Measurements from ENCODE around the gene GRK5. TPM values are rescaled to one million over a fixed set of nuclear protein-coding genes. Genes with fewer than 3 reads are reported as not detected.
"Not testable (repeated sequence)": the region's sequence is repeated elsewhere in the genome, so short reads cannot be mapped to it uniquely, and the experiment has no call there.

The GRK5 gene
- total RNA-seq, 2 donors from 2014 or later: 9.1 to 11.9 TPM

- H3K27ac ChIP-seq (ENCODE audit: low read depth, low read length): no peak overlapping the region
- peaks cover 8% of the 10 kb centered on the region for H3K36me3 Mint-ChIP-seq (ENCODE audit: low read depth)
- TF ChIP-seq CTCF (conservative IDR thresholded peaks at IDR 0.05): no peak
- no peaks in the 10 kb centered on the region for H3K27me3 Mint-ChIP-seq (ENCODE audit: insufficient read depth)
- peaks cover 9% of the 10 kb centered on the region for H3K4me1 Mint-ChIP-seq
- no peaks in the 10 kb centered on the region for H3K4me1 ChIP-seq (ENCODE audit: control insufficient read depth, insufficient read depth, low read length)
- WGBS, 2 experiments (ENCODE audit: insufficient coverage in 1 of 2, insufficient read length in 1 of 2): 96 to 100% methylated on average over 2 to 3 of the region's 3 CpGs
- no peaks in the 10 kb centered on the region for H3K27me3 ChIP-seq (ENCODE audit: control insufficient read depth, insufficient read depth, low read length, poor library complexity, severe bottlenecking)
- H3K27ac Mint-ChIP-seq: no peak overlapping the region
- no peak overlapping the region for H3K4me3 ChIP-seq (ENCODE audit: low read length)
- no peaks in the 10 kb centered on the region for H3K36me3 ChIP-seq (ENCODE audit: control insufficient read depth, insufficient read depth, low read length)
- no peak overlapping the region for H3K9ac ChIP-seq (ENCODE audit: extremely low read depth, low read length, poor library complexity, severe bottlenecking)
- DNase-seq: no peak
- H3K9me3 Mint-ChIP-seq: peaks cover 26% of the 10 kb centered on the region
- no peak overlapping the region for H3K4me3 Mint-ChIP-seq
- peaks cover 12% of the 10 kb centered on the region for H3K9me3 ChIP-seq (ENCODE audit: control insufficient read depth, low read length)
Measured at GRCh38 chr10:119259345-119259744, 52.0 kb downstream of the GRK5 start.

- H3K36me3 ChIP-seq (ENCODE audit: control insufficient read depth, insufficient read depth, low read length); H3K27me3 Mint-ChIP-seq (ENCODE audit: insufficient read depth); H3K4me3 ChIP-seq (ENCODE audit: low read length); H3K36me3 Mint-ChIP-seq (ENCODE audit: low read depth); H3K27ac Mint-ChIP-seq; H3K27me3 ChIP-seq (ENCODE audit: control insufficient read depth, insufficient read depth, low read length, poor library complexity, severe bottlenecking); H3K4me1 ChIP-seq (ENCODE audit: control insufficient read depth, insufficient read depth, low read length); H3K9ac ChIP-seq (ENCODE audit: extremely low read depth, low read length, poor library complexity, severe bottlenecking); H3K4me3 Mint-ChIP-seq; H3K27ac ChIP-seq (ENCODE audit: low read depth, low read length); DNase-seq; H3K4me1 Mint-ChIP-seq: not testable (repeated sequence)
- WGBS, 2 experiments (ENCODE audit: insufficient coverage in 1 of 2, insufficient read length in 1 of 2): 90 to 94% methylated on average over 11 to 23 of the region's 34 CpGs
- peaks cover 26% of the 10 kb centered on the region for H3K9me3 Mint-ChIP-seq
- peaks cover 12% of the 10 kb centered on the region for H3K9me3 ChIP-seq (ENCODE audit: control insufficient read depth, low read length)
Measured at GRCh38 chr10:119261016-119261415, 53.6 kb downstream of the GRK5 start.

- no peak for DNase-seq
- Mint-ChIP-seq H3K4me3 (no peak overlapping the region), H3K9me3 (peaks cover 22% of the 10 kb centered on the region), H3K27me3 (ENCODE audit: insufficient read depth) (no peaks in the 10 kb centered on the region), H3K4me1 (peaks cover 2% of the 10 kb centered on the region), H3K27ac (no peak overlapping the region), H3K36me3 (ENCODE audit: low read depth) (peaks cover 8% of the 10 kb centered on the region)
- no peak for TF ChIP-seq CTCF (conservative IDR thresholded peaks at IDR 0.05)
- Histone ChIP-seq H3K27me3 (ENCODE audit: control insufficient read depth, insufficient read depth, low read length, poor library complexity, severe bottlenecking) (no peaks in the 10 kb centered on the region), H3K4me3 (ENCODE audit: low read length) (no peak overlapping the region), H3K27ac (ENCODE audit: low read depth, low read length) (no peak overlapping the region), H3K4me1 (ENCODE audit: control insufficient read depth, insufficient read depth, low read length) (no peaks in the 10 kb centered on the region), H3K9ac (ENCODE audit: extremely low read depth, low read length, poor library complexity, severe bottlenecking) (no peak overlapping the region), H3K9me3 (ENCODE audit: control insufficient read depth, low read length) (peaks cover 5% of the 10 kb centered on the region), H3K36me3 (ENCODE audit: control insufficient read depth, insufficient read depth, low read length) (no peaks in the 10 kb centered on the region)
- 82 to 86% methylated on average over 1 to 4 of the region's 4 CpGs for WGBS, 2 experiments (ENCODE audit: insufficient coverage in 1 of 2, insufficient read length in 1 of 2)
Measured at GRCh38 chr10:119263951-119264617, 56.7 kb downstream of the GRK5 start.

- H3K36me3 Mint-ChIP-seq (ENCODE audit: low read depth): peaks cover 8% of the 10 kb centered on the region
- no peak overlapping the region for H3K27ac Mint-ChIP-seq
- WGBS, 2 experiments (ENCODE audit: insufficient coverage in 1 of 2, insufficient read length in 1 of 2): 92 to 94% methylated on average over 2 to 6 of the region's 6 CpGs
- peak; percentile 26 for DNase-seq
- Histone ChIP-seq H3K4me1 (ENCODE audit: control insufficient read depth, insufficient read depth, low read length) (peaks cover 2% of the 10 kb centered on the region), H3K9me3 (ENCODE audit: control insufficient read depth, low read length) (peaks cover 5% of the 10 kb centered on the region), H3K9ac (ENCODE audit: extremely low read depth, low read length, poor library complexity, severe bottlenecking) (no peak overlapping the region), H3K27ac (ENCODE audit: low read depth, low read length) (no peak overlapping the region), H3K36me3 (ENCODE audit: control insufficient read depth, insufficient read depth, low read length) (no peaks in the 10 kb centered on the region), H3K27me3 (ENCODE audit: control insufficient read depth, insufficient read depth, low read length, poor library complexity, severe bottlenecking) (no peaks in the 10 kb centered on the region), H3K4me3 (ENCODE audit: low read length) (no peak overlapping the region)
- H3K9me3 Mint-ChIP-seq: peaks cover 20% of the 10 kb centered on the region
- peaks cover 8% of the 10 kb centered on the region for H3K4me1 Mint-ChIP-seq
- no peak overlapping the region for H3K4me3 Mint-ChIP-seq
- TF ChIP-seq CTCF (conservative IDR thresholded peaks at IDR 0.05): no peak
- H3K27me3 Mint-ChIP-seq (ENCODE audit: insufficient read depth): no peaks in the 10 kb centered on the region
Measured at GRCh38 chr10:119265691-119266090, 58.3 kb downstream of the GRK5 start.

All from endodermal cell (in vitro differentiated cells).